OCI-LY1 (cell line): ENCODE results near the gene KCTD16.

Experiments used
- H2AFZ ChIP-seq: fragments of 200-600 bp; sonication (generic), shearing (Covaris generic); 2 replicates; pipeline ENCODE4 v1.6.0; 2014; ENCODE audit warnings: antibody characterized with exemption, mild to moderate bottlenecking, low read length
- H3F3A ChIP-seq: fragments of 200-600 bp; sonication (generic), shearing (Covaris generic); 2 replicates; pipeline ENCODE4 v1.6.0; 2014; ENCODE audit warnings: mild to moderate bottlenecking, antibody characterized with exemption, low read length, moderate library complexity; ENCODE audit not compliant: insufficient read depth
- H3K27ac ChIP-seq: fragments of 200-600 bp; sonication (generic); 2 replicates; pipeline ENCODE4 v1.5.1; 2014; ENCODE audit warnings: low read length, mixed run types, mild to moderate bottlenecking, low read depth; ENCODE audit not compliant: poor library complexity, severe bottlenecking
- H3K27me3 ChIP-seq: fragments of 200-600 bp; sonication (generic); 2 replicates; pipeline ENCODE4 v1.6.0; 2014; ENCODE audit warnings: antibody characterized with exemption, mild to moderate bottlenecking, low read length, moderate library complexity; ENCODE audit not compliant: insufficient read depth
- H3K36me3 ChIP-seq: fragments of 200-600 bp; sonication (generic); 2 replicates; pipeline ENCODE4 v1.6.1; 2014; ENCODE audit warnings: mild to moderate bottlenecking, antibody characterized with exemption, low read length, moderate library complexity, mixed read lengths; ENCODE audit not compliant: insufficient read depth
- H3K4me1 ChIP-seq: fragments of 200-600 bp; sonication (generic); 2 replicates; pipeline ENCODE4 v1.5.1; 2014; ENCODE audit warnings: mild to moderate bottlenecking, low read length, moderate library complexity; ENCODE audit not compliant: insufficient read depth, severe bottlenecking
- H3K4me2 ChIP-seq: fragments of 200-600 bp; sonication (generic), shearing (Covaris generic); 2 replicates; pipeline ENCODE4 v1.6.1; 2014; ENCODE audit warnings: low read length
- H3K4me3 ChIP-seq: fragments of 200-600 bp; sonication (generic); 2 replicates; pipeline ENCODE4 v1.5.1; 2014; ENCODE audit warnings: low read length, low read depth, mild to moderate bottlenecking, mixed read lengths; ENCODE audit not compliant: poor library complexity, severe bottlenecking
- H3K79me2 ChIP-seq: fragments of 200-600 bp; shearing (Covaris generic); 2 replicates; pipeline ENCODE4 v1.6.1; 2016; ENCODE audit warnings: mixed run types, low read length, mixed read lengths; ENCODE audit not compliant: insufficient read depth
- H3K9ac ChIP-seq: fragments of 200-600 bp; sonication (generic), shearing (Covaris generic); 2 replicates; pipeline ENCODE4 v1.6.1; 2014; ENCODE audit warnings: mild to moderate bottlenecking, low read length, mixed read lengths
- H3K9me2 ChIP-seq: fragments of 200-600 bp; sonication (generic), shearing (Covaris generic); 2 replicates; pipeline ENCODE4 v1.6.1; 2014; ENCODE audit warnings: low read depth, mild to moderate bottlenecking, low read length, mixed read lengths
- H3K9me3 ChIP-seq: fragments of 200-600 bp; shearing (Covaris generic); 2 replicates; pipeline ENCODE4 v1.6.1; 2014; ENCODE audit warnings: low read length, mixed read lengths
- H4K20me1 ChIP-seq: fragments of 200-600 bp; sonication (generic), shearing (Covaris generic); 2 replicates; pipeline ENCODE4 v1.6.0; 2016; ENCODE audit warnings: mild to moderate bottlenecking, low read length; ENCODE audit not compliant: insufficient read depth
- CTCF ChIP-seq: fragments of 200-600 bp; sonication (generic), shearing (Covaris generic); IDR thresholded peaks from 2 replicates; pipeline ENCODE4 v1.5.1; 2017; ENCODE audit warnings: mild to moderate bottlenecking, antibody characterized with exemption, low read length, moderate library complexity, mixed read lengths
- EZH2 ChIP-seq: fragments of 200-600 bp; sonication (generic), shearing (Covaris generic); IDR thresholded peaks from 2 replicates; pipeline ENCODE4 v1.8.0; 2017; ENCODE audit warnings: borderline replicate concordance, mixed run types, mild to moderate bottlenecking, antibody characterized with exemption, low read length, moderate library complexity, mixed read lengths

The KCTD16 gene

GRCh38 chr5:144143625-144144024, 27.0 kb upstream of the KCTD16 start:
- Histone ChIP-seq H3F3A (no peaks in the 10 kb centered on the region), H3K4me3 (no peak overlapping the region), H3K79me2 (no peaks in the 10 kb centered on the region), H3K27me3 (no peaks in the 10 kb centered on the region), H3K9me2 (no peaks in the 10 kb centered on the region), H3K27ac (no peak overlapping the region), H2AFZ (no peak overlapping the region), H3K4me1 (peaks cover 9% of the 10 kb centered on the region), H3K9ac (no peak overlapping the region), H4K20me1 (no peaks in the 10 kb centered on the region), H3K9me3 (no peaks in the 10 kb centered on the region), H3K4me2 (no peak overlapping the region), H3K36me3 (no peaks in the 10 kb centered on the region)
- TF ChIP-seq CTCF (no peak), EZH2 (no peak)

GRCh38 chr5:144144956-144145751, 25.5 kb upstream of the KCTD16 start:
- Histone ChIP-seq H3K27me3 (no peaks in the 10 kb centered on the region), H4K20me1 (no peaks in the 10 kb centered on the region), H3K9ac (no peak overlapping the region), H2AFZ (no peak overlapping the region), H3K4me2 (no peak overlapping the region), H3K9me2 (no peaks in the 10 kb centered on the region), H3K4me1 (peaks cover 9% of the 10 kb centered on the region), H3K79me2 (no peaks in the 10 kb centered on the region), H3K27ac (no peak overlapping the region), H3K36me3 (no peaks in the 10 kb centered on the region), H3K9me3 (no peaks in the 10 kb centered on the region), H3K4me3 (no peak overlapping the region), H3F3A (no peaks in the 10 kb centered on the region)
- TF ChIP-seq CTCF, result no peak
- no peak for TF ChIP-seq EZH2

- Histone ChIP-seq H3K27me3 (no peaks in the 10 kb centered on the region), H3K9me3 (no peaks in the 10 kb centered on the region), H3K36me3 (no peaks in the 10 kb centered on the region), H3K4me1 (no peaks in the 10 kb centered on the region), H3K9me2 (no peaks in the 10 kb centered on the region), H3K27ac (no peak overlapping the region), H2AFZ (no peak overlapping the region), H3F3A (no peaks in the 10 kb centered on the region), H3K4me3 (no peak overlapping the region), H3K9ac (no peak overlapping the region), H3K79me2 (no peaks in the 10 kb centered on the region), H4K20me1 (no peaks in the 10 kb centered on the region), H3K4me2 (no peak overlapping the region)
- no peak for TF ChIP-seq EZH2
These were observed 19.6 kb upstream of the KCTD16 start for GRCh38 chr5:144151026-144151425.

- H3K4me3 ChIP-seq, result no peak overlapping the region
- H3K27me3 ChIP-seq, result no peaks in the 10 kb centered on the region
- H4K20me1 ChIP-seq, result no peaks in the 10 kb centered on the region
- no peak overlapping the region for H2AFZ ChIP-seq
- no peak overlapping the region for H3K4me2 ChIP-seq
- no peak overlapping the region for H3K27ac ChIP-seq
- peaks cover 20% of the 10 kb centered on the region for H3K36me3 ChIP-seq
- no peaks in the 10 kb centered on the region for H3K9me2 ChIP-seq
- no peaks in the 10 kb centered on the region for H3K79me2 ChIP-seq
- no peak overlapping the region for H3K9ac ChIP-seq
- H3K4me1 ChIP-seq, result no peaks in the 10 kb centered on the region
- no peaks in the 10 kb centered on the region for H3F3A ChIP-seq
- no peaks in the 10 kb centered on the region for H3K9me3 ChIP-seq
- TF ChIP-seq CTCF, result no peak
- no peak for TF ChIP-seq EZH2
These were observed 13.9 kb upstream of the KCTD16 start for GRCh38 chr5:144156767-144157171.
